ENCODE measurements around the gene TBCB.

TBCB gene

GRCh38 chr19:36084231-36085009 is 30.8 kb upstream of the TBCB start:
- H3K9me3 ChIP-seq, result no peaks in the 10 kb centered on the region
- no peaks in the 10 kb centered on the region for H3K27me3 ChIP-seq
- no peak for TF ChIP-seq Cebpa-rat (IDR thresholded peaks at IDR 0.05)
- H3K9ac ChIP-seq, result no peak overlapping the region
- no peaks in the 10 kb centered on the region for H3K4me1 ChIP-seq
- H4K20me1 ChIP-seq, result no peaks in the 10 kb centered on the region; the same call in 1 of the 2 replicates
- H3K4me2 ChIP-seq, result no peak overlapping the region
- peaks cover 98% of the 10 kb centered on the region for H3K36me3 ChIP-seq
- no peak overlapping the region for H3K4me3 ChIP-seq
- no peak overlapping the region for H3K27ac ChIP-seq

- Histone ChIP-seq H3K9me3 (no peaks in the 10 kb centered on the region), H3K36me3 (peaks cover 100% of the 10 kb centered on the region), H3K4me3 (no peak overlapping the region), H3K4me1 (no peaks in the 10 kb centered on the region), H3K27ac (no peak overlapping the region), H3K4me2 (no peak overlapping the region), H3K9ac (no peak overlapping the region), H4K20me1 (no peaks in the 10 kb centered on the region; the same call in 1 of the 2 replicates), H3K27me3 (no peaks in the 10 kb centered on the region)
- TF ChIP-seq Cebpa-rat (IDR thresholded peaks at IDR 0.05), result no peak
Observed at GRCh38 chr19:36086326-36086725, 28.9 kb upstream of the TBCB start.

GRCh38 chr19:36089847-36090246 is 25.4 kb upstream of the TBCB start:
- H3K9ac ChIP-seq, result no peak overlapping the region
- H3K9me3 ChIP-seq, result no peaks in the 10 kb centered on the region
- H3K4me3 ChIP-seq, result no peak overlapping the region
- peaks cover 99% of the 10 kb centered on the region for H3K36me3 ChIP-seq
- no peaks in the 10 kb centered on the region for H3K4me1 ChIP-seq
- TF ChIP-seq Cebpa-rat (IDR thresholded peaks at IDR 0.05), result no peak
- no peaks in the 10 kb centered on the region for H4K20me1 ChIP-seq
- no peaks in the 10 kb centered on the region for H3K27me3 ChIP-seq
- no peak overlapping the region for H3K27ac ChIP-seq
- no peak overlapping the region for H3K4me2 ChIP-seq

- no peaks in the 10 kb centered on the region for H3K27me3 ChIP-seq
- peaks cover 99% of the 10 kb centered on the region for H3K36me3 ChIP-seq
- H3K4me2 ChIP-seq, result no peak overlapping the region
- no peak overlapping the region for H3K4me3 ChIP-seq
- H3K4me1 ChIP-seq, result no peaks in the 10 kb centered on the region
- H3K27ac ChIP-seq, result no peak overlapping the region
- TF ChIP-seq Cebpa-rat (IDR thresholded peaks at IDR 0.05), result no peak
- H4K20me1 ChIP-seq, result no peaks in the 10 kb centered on the region
- no peak overlapping the region for H3K9ac ChIP-seq
- H3K9me3 ChIP-seq, result no peaks in the 10 kb centered on the region
Observed at GRCh38 chr19:36090910-36091695, 24.2 kb upstream of the TBCB start.

GRCh38 chr19:36092566-36092965 is 22.7 kb upstream of the TBCB start:
- Histone ChIP-seq H3K27ac (no peak overlapping the region), H3K27me3 (no peaks in the 10 kb centered on the region), H3K36me3 (peaks cover 97% of the 10 kb centered on the region), H3K9me3 (no peaks in the 10 kb centered on the region), H3K4me3 (no peak overlapping the region), H3K4me1 (no peaks in the 10 kb centered on the region), H3K4me2 (no peak overlapping the region), H3K9ac (no peak overlapping the region), H4K20me1 (no peaks in the 10 kb centered on the region)
- no peak for TF ChIP-seq Cebpa-rat (IDR thresholded peaks at IDR 0.05)

- no peak overlapping the region for H3K4me2 ChIP-seq
- H3K9me3 ChIP-seq, result no peaks in the 10 kb centered on the region
- H3K27me3 ChIP-seq, result no peaks in the 10 kb centered on the region
- no peak overlapping the region for H3K9ac ChIP-seq
- H4K20me1 ChIP-seq, result no peaks in the 10 kb centered on the region
- no peak overlapping the region for H3K4me3 ChIP-seq
- H3K4me1 ChIP-seq, result no peaks in the 10 kb centered on the region
- peaks cover 97% of the 10 kb centered on the region for H3K36me3 ChIP-seq
- TF ChIP-seq Cebpa-rat (IDR thresholded peaks at IDR 0.05), result no peak
- no peak overlapping the region for H3K27ac ChIP-seq
Observed at GRCh38 chr19:36093146-36093662, 22.1 kb upstream of the TBCB start.

GRCh38 chr19:36093687-36094086 is 21.6 kb upstream of the TBCB start:
- no peaks in the 10 kb centered on the region for H3K4me1 ChIP-seq
- H3K9me3 ChIP-seq, result no peaks in the 10 kb centered on the region
- no peak overlapping the region for H3K27ac ChIP-seq
- H4K20me1 ChIP-seq, result no peaks in the 10 kb centered on the region
- no peak overlapping the region for H3K9ac ChIP-seq
- H3K4me3 ChIP-seq, result no peak overlapping the region
- TF ChIP-seq Cebpa-rat (IDR thresholded peaks at IDR 0.05), result no peak
- no peaks in the 10 kb centered on the region for H3K27me3 ChIP-seq
- H3K4me2 ChIP-seq, result no peak overlapping the region
- H3K36me3 ChIP-seq, result peaks cover 97% of the 10 kb centered on the region

GRCh38 chr19:36097036-36097435 is 18.2 kb upstream of the TBCB start:
- no peaks in the 10 kb centered on the region for H3K4me1 ChIP-seq
- H4K20me1 ChIP-seq, result no peaks in the 10 kb centered on the region
- TF ChIP-seq Cebpa-rat (IDR thresholded peaks at IDR 0.05), result no peak
- no peak overlapping the region for H3K27ac ChIP-seq
- H3K9ac ChIP-seq, result 0 out of 2 replicates have a peak overlapping the region, but pooled peaks have one; percentile 15
- no peak overlapping the region for H3K4me2 ChIP-seq
- peaks cover 96% of the 10 kb centered on the region for H3K36me3 ChIP-seq
- no peaks in the 10 kb centered on the region for H3K9me3 ChIP-seq
- H3K27me3 ChIP-seq, result no peaks in the 10 kb centered on the region
- H3K4me3 ChIP-seq, result no peak overlapping the region

GRCh38 chr19:36099166-36099785 is 16.0 kb upstream of the TBCB start:
- no peak overlapping the region for H3K27ac ChIP-seq
- peaks cover 96% of the 10 kb centered on the region for H3K36me3 ChIP-seq
- no peak overlapping the region for H3K4me3 ChIP-seq
- H4K20me1 ChIP-seq, result peaks cover 10% of the 10 kb centered on the region; the same call in 1 of the 2 replicates
- no peaks in the 10 kb centered on the region for H3K4me1 ChIP-seq
- no peaks in the 10 kb centered on the region for H3K27me3 ChIP-seq
- TF ChIP-seq Cebpa-rat (IDR thresholded peaks at IDR 0.05), result no peak
- no peak overlapping the region for H3K4me2 ChIP-seq
- H3K9ac ChIP-seq, result no peak overlapping the region
- no peaks in the 10 kb centered on the region for H3K9me3 ChIP-seq
